T47D (cell line): ENCODE measurements around the gene PLBD1.
A peak's percentile ranks its signal among the peaks of the same experiment; 100 is the strongest.

Experiments used
- DNase-seq, 2 experiments: peaks; one replicate each; pipeline versions ENCODE4 v3.0.0 to v3.0.0-alpha.2; 2011 to 2012; ENCODE audit warnings: low read depth in 1 of 2, low spot score in 1 of 2
- JUND ChIP-seq: IDR thresholded peaks from 2 replicates; pipeline ENCODE4 v1.6.1; 2012; ENCODE audit warnings: low read depth
- in situ Hi-C: cut with HindIII; loops from 2 replicates; pipeline ENCODE4 v1.10.0; 2016; ENCODE audit warnings: low sequenced_read_pairs, low pct_unique_long_range_greater_than_20kb

PLBD1 gene

DNA sequence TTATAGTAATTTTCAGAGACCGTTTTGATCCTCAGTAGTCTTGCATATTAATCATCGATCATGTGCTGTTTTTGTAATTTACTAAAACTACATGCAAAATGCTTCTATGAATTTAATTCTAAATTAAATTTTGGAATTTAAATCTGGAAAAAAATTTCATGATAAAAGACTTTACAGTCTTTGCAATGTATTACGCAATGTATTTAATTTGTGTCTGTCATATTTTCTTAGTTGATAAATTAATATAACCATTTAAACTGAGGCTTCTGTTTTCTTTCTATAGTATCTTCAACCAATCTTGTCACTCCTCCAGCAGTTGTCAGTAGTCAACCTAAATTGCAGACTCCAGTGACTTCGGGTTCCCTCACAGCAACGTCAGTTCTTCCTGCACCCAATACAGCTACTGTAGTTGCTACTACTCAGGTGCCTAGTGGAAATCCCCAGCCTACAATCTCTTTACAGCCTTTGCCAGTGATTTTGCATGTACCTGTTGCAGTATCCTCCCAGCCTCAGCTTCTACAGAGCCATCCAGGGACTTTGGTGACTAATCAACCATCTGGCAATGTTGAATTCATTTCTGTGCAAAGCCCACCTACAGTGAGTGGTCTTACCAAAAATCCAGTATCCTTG is 107.4 kb downstream of the PLBD1 start:
- no peak for TF ChIP-seq JUND
- in situ Hi-C loops = no loop called here
- DNase-seq = no peak

DNA sequence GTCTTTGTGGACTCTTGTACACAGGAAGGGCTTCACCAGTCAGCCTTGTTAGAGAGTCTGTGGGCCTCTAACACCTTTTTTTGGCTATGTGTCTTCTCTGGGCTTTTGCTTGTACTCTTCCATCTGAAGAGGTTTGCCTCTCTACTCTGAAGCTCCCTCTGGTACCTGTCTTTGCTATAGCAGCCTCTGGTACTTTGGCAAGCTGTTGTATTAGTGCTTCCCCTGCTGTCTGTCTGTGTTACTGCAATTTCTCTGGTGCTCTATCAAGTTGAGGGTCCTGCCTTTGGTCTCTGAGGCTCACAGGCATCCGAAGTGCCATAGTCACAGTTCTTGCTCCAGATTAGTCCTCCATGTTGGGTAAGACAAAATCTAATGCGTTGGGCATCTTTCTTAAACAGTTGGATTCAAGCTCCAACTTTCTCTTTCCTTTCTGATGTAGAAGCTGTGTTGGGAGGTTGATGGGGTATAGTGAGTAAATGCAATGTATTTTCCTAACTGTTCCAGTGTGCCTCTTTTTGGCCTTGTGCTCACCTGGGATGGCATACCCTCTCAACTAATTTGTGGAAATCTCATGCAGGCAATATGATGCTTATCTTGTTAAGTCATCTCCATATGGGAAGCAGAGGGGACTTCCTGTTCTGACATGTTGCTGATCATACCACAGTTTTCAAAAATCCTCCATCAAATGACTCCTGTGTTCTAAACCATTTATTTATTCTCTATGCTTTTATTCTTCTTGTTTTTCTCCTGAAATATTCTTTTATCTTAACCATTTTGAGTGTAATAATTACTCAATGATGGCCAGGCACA is 113.4 kb downstream of the PLBD1 start:
- no peak for TF ChIP-seq JUND
- in situ Hi-C loops = no loop called here

More for the DNA sequence above, 113.4 kb downstream of the PLBD1 start:
- peak; percentile 0 to 58 for DNase-seq
